Effector CD8-positive, alpha-beta T cell (primary cell): ENCODE data around the gene ZNF430.
"Not testable (repeated sequence)": the region's sequence is repeated elsewhere in the genome, so short reads cannot be mapped to it uniquely, and the experiment has no call there.

Experiments used
- DNase-seq: peaks from one replicate; lab custom pipeline; 2025; lab: John Stamatoyannopoulos, UW
- total RNA-seq, 4 experiments: gene quantifications; one replicate each; lab custom pipeline; 2026; lab: John Stamatoyannopoulos, UW

ZNF430 gene
- 63.5 to 87.3 (median 75.0) reads per million in 4 experiments for total RNA-seq

DNA sequence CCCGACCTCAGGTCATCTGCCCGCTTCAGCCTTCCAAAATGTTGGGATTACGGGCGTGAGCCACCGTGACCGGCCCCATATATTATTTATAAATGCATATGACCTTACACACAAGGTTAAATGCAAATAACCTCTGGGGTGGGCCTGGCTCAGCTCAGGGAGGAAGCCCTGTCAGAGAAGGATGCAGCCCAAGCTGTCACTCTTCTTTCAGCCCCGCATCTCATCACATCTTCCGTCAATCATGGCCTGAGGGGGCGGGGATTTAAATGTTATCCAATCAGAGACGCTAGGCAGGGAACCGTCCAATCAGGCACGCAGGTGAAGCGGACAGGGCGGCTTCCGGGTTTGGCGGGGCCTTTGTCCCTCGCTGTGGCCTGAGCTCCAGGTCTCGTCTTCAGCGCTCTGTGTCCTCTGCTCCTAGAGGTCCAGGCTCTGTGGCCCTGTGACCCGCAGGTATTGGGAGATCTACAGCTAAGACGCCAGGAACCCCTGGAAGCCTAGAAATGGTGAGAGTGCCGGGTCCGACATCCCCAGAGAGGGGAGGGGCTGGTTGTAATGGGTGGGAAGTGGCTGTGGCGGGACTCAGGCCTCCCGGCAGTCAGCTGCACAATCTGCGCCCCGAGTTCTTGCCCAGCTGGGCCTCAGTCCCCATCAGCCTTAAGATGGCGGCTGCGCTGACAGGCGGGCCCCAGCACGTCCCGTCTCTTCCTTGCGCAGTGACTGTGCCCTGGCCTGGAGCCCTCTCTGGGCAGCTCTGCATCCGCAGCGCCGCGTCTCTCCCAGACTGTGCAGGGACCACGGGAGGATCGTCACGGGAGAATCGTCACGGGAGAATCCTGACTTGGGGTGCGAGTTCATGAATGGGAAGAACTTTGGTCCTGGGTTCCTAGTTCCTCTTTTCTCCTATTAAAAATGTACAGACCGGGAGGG lies at the start of gene ZNF430:
ZNF430 (plus strand) TSS at position 360 of the 930 bp plus-strand sequence; CDS start at position 504, 144 bp downstream.
- DNase-seq = peak; percentile 89

DNA sequence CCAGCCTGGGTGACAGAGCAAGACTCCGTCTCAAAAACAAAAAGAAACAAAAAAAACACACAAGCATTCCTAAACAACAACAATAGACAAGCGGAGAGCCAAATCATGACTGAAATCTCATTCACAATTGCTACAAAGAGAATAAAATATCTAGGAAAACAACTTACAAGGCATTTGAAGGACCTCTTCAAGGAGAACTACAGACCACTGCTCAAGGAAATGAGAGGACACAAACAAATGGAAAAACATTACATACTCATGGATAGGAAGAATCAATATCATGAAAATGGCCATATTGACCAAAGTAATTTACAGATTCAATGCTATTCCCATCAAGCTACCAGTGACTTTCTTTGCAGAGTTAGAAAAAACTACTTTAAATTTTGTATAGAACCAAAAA lies 27.7 kb upstream of the ZNF430 start:
- not testable (repeated sequence) for DNase-seq

DNA sequence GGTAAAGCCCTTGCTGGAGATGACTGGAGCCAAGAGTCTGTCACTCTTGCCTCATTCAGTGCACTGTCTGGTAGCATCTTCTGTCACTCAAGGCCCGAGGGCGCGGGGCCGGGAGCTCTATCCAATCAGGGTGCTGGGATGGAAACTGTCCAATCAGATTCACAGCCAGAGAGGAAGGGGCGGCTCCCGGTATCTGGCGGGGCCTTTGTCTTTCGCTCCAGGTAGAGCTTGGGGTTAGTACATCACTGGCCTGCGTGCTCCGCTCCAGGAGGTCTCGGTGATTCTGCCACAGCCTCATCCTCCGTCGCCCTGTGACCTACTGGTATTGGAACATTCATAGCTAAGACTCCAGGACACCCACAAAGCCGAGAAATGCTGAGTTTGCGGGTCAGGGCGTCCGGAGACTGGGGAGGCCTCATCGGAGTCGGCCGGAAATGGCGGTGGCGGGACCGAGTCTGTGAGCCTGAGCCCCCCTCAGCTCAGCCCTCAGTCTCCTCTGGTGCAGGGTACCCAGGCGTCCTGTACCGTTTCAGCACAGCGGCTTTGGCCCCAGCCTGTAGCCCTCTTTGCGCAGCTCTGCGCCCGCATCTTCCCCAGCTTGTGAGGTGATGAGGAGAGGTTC lies 20.6 kb upstream of the ZNF430 start:
- peak; percentile 79 for DNase-seq

DNA sequence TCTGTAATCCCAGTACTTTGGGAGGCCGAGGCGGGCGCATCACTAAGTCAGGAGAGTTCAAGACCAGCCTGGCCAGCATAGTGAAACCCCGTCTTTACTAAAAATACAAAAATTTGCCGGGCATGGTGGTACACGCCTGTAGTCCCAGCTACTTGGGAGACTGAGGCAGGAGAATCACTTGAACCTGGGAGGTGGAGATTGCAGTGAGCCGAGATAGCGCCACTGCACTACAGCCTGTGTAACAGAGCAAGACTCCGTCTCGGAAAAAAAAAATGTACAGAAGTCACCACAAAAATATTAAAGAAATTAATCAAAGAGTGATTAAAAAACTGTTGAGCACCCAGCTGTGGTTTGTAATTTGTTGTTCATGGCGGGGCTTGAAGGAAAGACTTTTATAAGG lies 781 bp downstream of the ZNF430 start:
- not testable (repeated sequence) for DNase-seq

DNA sequence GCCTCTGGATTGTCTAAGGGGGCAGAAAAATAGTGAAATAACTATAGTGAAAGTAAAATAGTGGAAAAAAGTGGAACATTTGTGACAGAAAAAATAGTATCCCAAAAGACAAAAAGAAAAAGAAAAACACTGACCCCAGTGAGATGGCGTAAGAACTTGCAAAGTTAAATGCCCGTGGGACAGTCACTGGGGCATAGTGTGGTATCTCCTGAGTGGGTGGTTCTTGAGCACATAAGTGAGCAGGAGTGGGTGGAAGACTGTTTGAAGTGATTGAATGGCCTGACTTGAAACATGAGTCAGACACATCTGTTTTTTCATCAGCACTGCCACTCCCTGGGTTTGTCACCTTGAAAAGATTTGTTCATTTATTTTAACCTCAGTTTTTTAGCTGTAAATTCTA lies 2.5 kb downstream of the ZNF430 start:
- DNase-seq = no peak

DNA sequence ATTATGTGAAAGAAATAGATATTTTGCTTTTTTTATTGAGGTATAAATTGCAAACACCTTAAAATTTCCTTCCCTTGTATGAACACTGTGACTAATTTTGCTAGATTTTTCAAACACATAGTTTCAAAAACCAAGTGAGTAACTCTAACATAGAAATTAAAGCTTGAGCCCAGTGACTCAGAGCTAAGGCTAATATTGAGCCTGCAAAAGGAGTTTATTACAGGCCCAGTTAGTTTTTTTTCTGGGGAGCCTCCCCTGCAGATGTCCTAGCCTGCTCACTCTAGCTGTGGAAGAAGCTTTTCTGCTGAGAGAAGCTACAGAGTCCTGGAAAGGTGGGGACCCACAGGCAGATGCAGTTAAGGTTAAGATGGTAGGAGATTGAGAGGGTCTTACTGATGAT lies 3.4 kb downstream of the ZNF430 start:
- no peak for DNase-seq

DNA sequence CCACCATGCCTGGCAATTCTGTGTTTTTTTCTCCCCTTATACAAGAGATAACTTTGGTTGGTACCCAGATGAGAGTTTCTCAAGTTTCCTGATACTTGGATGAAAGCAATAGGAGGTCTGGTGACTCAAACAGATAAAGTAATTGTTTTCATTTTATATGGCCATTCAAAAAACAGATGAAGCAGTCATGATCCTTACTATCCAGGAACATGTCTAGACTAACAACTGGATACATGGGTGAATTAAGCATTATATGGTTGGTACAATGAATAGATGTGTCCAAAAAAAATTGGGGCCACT lies 8.5 kb downstream of the ZNF430 start:
- DNase-seq = no peak

DNA sequence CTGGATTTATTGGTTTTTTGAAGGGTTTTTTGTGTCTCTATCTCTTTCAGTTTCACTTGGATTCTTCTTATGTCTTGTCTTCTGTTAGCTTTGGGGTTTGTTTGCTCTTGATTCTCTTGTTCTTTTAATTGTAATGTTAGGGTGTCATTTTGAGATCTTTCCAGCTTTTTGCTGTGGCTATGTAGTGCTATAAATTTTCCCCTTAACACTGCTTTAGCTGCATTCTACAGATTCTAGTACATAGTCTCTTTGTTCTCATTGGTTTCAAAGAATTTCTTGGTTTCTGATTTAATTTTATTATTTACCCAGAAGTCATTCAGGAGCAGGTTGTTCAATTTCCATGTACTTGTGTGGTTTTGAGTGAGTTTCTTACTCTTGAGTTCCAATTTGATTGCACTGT lies 24.6 kb downstream of the ZNF430 start:
- DNase-seq = no peak

DNA sequence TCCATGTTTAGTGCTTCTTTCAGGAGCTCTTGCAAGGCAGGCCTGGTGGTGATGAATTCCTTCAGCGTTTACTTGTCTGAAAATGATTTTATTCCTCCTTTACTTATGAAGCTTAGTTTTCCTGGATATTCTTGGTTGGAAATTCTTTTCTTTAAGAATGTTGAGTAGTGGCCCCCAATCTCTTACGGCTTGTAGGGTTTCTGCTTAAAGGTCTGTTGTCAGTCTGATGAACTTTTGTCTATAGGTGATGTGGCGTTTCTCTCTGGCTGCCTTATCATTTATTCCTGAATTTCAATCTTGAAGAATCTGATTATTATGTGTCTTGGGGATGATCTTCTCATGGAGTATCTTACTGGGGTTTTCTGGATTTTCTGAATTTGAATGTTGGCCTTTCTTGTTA lies 26.0 kb downstream of the ZNF430 start:
- DNase-seq = no peak

DNA sequence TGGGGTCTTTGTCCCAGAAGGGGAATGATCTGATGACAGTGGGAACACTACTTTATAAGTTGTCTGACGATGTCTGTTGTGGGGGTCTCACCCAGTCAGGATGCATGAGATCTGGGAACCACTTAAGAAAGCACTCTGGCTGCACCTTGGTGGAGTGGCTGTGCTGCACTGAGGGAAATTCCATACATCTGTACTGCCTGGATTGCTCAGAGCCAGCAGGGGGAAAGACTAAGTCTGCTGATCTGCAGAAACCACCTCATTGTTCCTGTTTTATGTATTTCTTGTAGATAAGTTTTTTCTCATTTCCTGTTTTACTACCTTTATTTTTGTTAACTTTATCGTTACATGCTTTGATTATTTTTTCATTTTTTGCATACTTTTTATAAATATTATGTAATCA lies 27.3 kb downstream of the ZNF430 start:
- no peak for DNase-seq

DNA sequence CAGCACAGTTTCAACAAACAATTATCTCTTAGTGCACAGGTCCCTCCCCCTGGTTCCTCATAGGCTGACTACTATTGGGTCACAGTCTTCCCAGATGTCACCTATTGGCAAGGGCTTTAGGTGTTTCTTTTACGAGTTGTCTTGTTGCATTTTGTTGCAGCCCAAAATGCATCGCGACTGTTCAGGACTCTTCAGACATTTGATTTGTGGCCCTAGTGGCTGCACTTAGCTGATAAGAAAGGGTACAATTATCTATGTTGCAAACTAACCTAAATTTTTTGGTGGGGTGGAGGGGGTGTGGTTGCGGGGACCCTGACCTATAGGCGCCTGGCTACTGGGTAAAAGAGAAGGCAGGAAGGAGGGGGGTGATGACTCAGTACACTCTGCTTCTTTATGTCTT lies 32.4 kb downstream of the ZNF430 start:
- DNase-seq = no peak

DNA sequence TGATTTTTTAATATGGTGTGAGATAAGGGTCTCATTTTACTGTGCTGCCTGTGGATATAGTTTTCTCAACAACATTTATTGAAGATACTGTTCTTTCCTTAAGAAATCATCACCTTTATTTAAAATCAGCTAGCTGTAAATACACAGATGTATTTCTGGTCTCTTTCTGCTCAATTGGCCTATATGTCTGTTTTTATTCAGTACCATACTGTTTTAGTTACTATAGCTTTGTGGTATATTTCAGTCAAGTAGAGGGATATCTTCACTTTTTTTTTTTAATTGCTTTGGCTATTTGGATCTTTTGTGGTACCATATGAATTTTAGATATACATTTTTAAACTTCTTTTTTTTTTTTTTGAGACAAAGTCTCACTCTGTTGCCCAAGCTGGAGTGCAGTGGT lies 44.9 kb downstream of the ZNF430 start:
- no peak for DNase-seq

DNA sequence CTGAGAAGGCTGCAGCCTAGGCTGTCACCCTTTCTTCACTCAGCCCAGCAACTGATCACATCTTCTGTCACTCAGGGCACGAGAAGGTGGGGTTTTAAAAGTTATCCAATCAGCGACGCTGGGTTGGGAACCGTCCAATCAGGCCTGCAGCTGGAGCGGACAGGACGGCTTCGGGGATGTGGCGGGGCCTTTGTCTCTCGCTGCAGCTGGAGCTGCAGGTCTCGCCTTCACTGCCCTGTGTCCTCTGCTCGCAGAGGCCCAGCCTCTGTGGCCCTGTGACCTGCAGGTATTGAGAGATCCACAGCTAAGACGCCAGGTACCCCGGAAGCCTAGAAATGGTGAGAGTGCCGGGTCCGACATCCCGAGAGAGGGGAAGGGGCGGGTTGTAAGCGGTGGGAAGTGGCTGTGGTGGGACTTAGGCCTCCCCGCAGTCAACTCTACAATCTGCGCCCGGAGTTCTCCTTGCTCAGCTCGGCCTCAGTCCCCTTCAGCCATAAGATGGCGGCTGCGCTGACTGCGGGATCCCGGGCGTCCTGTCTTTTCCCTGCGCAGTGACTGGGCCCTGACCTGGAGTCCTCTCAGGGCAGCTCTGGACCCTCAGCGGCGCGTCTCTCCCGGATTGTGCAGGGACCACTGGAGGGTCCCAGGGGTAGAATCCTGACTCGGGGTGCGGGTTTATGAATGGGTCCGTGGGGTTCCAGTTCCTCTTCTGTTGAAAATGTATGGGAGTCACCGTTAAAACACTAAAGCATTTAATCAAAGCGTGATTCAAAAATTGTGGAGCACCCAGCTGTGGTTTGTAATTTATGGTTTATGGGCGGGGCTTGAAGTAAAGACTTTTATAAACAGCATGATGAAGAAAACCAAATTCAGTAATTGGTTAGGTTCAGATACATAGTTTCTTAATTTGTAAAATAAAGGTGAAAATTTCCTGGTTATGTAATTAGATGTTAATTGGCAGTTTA lies 61.8 kb downstream of the ZNF430 start, which contains the start of gene ZNF714:
ZNF714 (plus strand) TSS at position 193 of the 965 bp plus-strand sequence. CDS start 16,066 bp downstream, outside the sequence.
- peak; percentile 70 for DNase-seq

DNA sequence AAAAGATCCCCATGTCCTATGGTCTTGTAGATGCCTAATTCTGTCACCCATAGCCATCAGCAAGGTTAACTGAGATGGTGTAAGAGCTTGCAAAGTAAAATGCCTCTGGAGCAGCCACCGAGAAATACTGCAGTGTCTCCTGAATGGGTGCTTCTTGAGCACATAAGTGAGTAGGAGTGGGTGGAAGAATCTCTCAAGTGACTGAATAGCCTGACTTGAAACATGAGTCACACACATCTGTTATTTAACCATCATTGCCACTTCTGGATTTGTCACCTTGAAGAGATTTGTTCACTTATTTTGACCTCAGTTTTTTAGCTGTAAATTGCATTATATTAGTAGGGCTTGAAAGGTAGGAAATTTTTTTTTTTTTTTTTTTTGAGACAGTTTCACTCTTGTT lies 63.9 kb downstream of the ZNF430 start:
- DNase-seq = no peak

DNA sequence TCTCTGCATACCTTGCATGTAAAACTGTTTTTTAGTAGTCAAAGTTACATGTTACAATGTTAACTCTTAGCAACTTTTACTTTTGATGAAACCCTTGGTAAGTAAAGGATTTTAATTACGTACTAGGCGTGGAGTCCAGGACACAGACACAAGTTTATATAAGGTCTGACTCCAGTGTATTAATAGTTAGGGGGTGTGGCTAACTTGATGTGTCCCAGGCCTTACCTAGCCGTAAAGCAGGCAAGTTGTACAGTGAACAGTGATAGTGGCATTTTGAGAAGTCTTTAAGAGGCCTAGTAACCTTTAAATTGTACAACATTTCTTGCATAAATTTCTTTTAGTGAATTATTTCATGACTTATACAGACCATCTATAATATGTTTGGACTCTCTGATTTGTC lies 67.4 kb downstream of the ZNF430 start:
- no peak for DNase-seq

DNA sequence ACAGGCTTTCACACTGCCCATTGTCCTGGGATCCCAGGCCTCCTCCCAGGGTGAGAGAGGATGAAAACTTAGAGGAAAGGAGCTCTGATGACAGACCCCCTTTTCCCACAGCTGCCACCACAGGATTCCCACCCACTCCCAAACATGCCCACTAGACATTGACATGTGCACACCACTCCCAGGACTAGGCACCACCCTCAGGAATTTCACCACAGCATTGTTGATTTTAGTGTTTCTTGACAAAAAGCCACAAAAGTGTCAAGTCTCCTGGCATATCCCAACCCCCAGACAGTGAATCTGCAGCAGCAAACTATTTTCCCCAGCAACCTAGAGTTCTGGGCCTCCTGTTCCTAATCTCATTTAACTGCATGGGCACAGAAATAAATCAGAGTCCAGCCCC lies 71.7 kb downstream of the ZNF430 start:
- no peak for DNase-seq

DNA sequence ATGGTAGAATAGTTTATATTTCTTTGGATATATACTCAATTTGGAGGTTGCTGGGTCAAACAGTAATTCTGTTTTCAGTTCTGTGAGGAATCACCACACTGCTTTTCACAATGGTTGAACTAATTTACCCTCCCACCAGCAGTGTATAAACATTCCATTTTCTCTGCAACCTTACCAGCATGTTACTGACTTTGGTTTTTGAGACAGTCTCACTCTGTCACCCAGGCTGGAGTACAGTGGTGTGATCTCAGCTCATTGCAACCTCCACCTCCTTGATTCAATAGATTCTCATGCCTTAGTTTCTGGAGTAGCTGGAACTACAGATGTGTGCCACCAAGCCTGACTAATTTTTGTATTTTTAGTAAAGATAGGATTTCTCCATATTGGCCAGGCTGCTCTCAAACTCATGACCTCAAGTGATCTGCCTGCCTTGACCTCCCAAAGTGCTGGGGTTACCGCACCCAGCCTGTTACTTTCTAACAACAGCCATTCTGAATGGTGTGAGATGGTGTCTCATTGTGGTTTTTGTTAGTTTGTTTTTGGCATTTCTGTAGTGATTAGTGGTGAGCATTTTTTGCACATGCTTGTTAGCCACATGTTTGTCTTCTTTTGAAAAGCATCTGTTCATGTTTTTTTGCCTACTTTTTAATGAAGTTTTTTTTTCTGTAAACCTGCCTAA lies 74.0 kb downstream of the ZNF430 start:
- no peak for DNase-seq

DNA sequence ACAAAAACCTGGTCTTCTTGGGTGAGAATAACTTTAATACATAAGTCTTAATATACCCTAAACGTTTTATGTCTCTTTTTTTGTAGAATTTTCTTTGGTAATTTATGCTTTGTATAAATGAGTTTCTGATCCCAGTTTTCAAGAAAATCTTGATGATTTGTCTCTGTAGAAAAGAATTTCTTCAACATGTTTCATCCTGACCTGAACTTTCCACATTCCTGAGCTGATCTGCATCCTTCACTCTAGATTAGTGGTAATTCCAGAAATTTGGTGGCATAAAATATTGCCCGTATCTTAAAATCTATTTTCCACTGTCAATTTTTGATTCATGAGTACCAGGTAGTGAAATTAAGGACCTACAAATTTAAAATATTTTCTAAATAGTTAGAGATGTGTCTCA lies 77.8 kb downstream of the ZNF430 start:
- no peak for DNase-seq

DNA sequence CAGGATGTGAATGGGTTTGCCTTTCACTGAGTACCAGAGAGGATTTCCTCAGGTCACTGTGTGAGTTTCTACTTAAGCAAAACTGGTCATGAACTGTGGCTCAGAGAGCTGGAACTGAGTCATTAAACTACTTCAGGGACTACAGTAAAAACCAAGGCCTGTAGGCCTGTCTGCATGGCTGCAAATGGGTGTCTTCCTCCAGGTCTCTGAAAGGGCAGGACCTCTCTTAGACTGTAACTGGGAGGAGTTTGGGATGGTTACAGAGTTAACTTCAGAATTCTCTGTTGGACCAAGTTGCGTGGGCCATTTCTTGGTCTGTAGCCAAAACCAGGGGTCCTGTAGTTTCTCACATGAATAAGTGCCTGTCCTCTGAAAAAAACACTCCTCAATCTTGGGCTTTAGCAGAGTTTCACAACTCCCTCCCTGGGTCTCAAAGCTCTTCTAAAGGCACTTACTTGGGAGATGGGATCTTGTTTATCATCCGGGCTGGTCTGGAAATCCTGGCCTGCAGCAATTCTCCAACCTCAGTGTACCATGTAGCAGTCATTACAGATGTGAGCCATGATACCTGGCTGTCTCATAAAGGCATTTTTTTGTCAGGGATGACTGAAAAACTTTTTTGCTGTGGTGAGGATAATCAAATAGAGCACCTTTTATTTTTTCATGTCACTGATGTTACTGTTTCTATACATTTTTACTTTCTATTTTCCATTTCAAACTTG lies 81.2 kb downstream of the ZNF430 start:
- DNase-seq = no peak

DNA sequence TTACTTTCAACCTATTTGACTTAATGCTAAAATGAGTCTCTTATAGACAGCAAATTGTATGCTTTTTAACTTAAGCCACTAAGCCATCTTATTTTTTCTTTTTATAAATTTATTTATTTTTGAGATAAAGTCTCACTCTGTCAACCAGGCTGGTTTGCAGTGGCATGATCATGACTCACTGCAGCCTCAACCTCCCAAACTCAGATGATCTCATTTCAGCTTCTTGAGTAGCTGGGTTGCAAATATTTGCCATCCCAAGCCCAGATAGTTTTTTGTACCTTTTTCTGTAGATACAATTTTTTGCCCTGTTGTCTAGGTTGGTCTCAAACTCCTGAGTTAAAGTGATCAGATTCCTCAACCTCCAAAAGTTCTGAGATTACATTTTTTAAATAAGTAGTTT lies 88.7 kb downstream of the ZNF430 start:
- DNase-seq = no peak
